GM15510 (cell line): ENCODE measurements around the gene TNP1.

Experiments
- POLR2A ChIP-seq: IDR thresholded peaks from 3 replicates; pipeline ENCODE4 v1.6.1; 2011; ENCODE audit warnings: borderline replicate concordance; ENCODE audit not compliant: insufficient read length; ENCODE audit errors: extremely low read depth

Gene TNP1

DNA sequence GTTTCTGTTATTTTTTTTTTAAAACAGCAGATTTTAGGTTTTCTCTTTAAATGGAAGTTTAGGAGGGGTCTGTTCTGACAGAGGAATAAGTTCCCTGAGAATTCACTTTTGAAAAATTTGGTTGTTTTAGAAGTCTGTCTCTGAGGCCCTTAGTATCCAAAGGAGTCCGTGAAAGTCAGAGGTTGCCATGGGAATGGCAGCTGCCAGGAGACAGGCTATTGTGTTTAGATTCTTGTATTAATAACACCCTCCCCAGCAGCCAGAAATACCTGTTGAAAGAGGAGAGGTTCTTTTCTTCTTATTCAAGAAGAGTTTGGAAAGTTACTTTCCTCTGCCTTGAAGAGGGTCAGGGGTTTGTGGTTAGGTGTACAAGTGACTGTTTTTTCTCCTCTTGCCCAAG is 29.5 kb downstream of the TNP1 start:
- TF ChIP-seq POLR2A, result no peak

DNA sequence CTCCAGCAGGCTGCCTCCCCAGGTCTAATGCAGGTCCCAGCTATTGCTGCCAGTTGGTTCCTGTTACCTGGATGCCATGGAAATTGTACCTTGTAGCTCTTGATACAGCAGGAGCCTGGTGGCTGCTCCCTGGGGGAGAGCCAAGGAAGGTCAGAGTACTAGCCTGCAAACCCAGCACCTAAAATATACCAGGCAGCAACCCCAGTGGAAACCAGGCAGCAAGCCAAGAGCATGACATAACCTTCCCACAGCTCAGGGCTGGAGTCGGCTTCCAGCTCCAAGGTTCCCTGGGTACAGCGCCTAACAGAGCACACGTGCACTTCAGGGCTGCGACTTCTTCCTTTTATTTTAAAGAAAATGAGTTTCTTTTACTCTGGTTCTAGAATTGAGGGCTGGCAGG is 30.3 kb downstream of the TNP1 start:
- no peak for TF ChIP-seq POLR2A

DNA sequence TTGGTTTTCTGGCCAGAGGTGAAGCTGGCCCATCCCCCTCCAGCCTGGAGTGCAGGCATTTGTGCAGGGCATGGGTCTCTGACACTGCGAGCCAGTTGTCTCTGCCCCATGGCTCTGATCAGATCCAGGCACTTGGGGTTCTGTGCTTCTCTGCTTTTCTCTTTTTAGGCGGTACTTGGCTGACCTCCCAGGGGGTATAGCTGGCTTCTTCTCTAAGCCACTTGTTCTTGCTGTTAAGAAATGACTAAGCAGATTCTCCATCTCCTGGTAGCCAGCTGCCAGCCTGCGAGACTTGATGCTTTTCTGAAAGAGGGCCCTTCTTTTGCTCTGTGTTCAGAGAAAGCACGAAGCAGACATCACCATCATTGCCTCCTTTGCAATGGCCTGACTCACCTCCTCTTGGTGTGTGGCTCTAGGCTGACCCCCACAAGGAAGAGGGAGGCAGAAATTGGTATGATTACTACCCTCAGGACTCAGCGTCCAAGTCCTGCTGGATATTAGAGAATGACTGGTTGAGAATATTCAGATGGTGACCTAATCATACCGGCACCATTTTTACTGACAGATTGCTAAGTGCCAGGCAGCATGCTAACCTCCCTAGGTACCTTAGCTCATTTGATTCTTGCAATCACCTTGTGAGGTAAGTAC is 32.7 kb downstream of the TNP1 start:
- no peak for TF ChIP-seq POLR2A

DNA sequence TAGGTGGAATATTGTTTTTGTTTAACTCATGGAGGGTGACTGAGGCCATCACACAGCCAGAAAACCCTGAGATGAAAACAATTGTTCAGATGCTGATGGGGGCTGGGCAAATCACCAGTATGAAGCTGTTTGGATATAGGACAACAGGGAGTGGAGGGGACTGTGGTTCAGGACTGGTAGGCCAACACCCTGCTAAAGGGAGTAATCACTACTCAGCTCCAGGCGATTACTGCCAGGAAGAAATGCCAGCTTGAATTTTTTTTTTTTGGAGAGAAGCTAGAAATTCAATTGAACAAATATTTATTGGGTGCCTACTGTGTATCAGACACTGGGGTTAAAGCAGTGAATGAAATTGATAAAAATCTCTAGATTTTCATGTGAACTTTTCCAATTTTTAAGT is 37.4 kb downstream of the TNP1 start:
- no peak for TF ChIP-seq POLR2A

DNA sequence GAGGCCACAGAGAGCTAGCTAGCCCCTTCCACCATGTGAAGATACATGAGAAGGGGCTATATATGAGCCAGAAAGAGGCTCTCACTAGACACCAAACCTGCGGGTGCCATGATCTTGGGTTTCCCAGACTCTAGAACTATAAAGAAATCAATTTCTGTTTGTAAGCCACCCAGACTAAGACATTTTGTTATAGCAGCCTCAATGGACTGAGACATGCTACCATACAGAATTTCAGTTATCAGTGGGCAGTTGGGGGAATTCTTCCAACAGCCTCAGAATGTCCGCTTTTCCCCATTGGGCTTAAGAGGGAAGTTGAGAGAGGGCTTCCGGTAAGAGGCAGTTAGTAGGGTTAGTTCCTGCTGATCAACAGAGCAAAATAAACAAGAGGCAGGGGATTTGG is 39.2 kb downstream of the TNP1 start:
- no peak for TF ChIP-seq POLR2A

DNA sequence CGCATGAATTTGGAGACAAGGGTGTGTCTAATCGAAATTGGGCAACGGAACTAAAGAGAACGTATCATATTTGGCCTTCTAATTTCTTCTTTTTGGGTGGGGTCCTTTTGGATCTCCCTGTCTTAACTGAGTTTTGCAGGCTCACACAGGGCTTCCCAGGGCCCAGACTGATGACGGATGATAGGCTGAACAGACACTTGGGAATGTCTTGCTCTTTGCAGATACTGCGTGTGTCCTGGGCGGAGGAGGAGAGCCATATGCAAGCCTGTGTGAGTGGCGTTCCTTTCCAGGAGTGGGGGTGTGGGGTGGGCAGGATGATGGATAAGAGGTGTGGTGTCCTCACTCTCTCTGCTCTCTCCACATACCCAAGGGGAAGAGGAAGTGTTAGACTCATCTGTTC is 40.1 kb downstream of the TNP1 start:
- no peak for TF ChIP-seq POLR2A

DNA sequence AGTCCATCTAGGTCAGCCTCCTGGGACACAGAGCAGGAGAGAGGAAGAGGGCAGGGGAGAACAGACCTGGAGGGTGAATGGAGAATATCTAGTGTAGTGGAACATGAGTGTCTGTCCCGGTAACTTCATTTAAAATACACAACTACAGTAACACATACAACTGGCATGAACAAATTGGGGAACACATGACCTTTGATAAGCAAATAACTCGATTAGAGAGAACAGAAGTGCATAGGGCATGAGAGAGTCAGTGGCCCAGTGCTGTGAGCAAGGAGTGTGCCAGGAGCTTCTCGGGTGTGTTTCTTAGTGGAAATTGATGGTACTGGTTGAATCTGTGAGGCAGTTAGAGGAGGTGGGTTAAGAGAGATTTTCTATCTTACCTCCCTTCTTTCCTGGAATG is 40.8 kb downstream of the TNP1 start:
- no peak for TF ChIP-seq POLR2A

DNA sequence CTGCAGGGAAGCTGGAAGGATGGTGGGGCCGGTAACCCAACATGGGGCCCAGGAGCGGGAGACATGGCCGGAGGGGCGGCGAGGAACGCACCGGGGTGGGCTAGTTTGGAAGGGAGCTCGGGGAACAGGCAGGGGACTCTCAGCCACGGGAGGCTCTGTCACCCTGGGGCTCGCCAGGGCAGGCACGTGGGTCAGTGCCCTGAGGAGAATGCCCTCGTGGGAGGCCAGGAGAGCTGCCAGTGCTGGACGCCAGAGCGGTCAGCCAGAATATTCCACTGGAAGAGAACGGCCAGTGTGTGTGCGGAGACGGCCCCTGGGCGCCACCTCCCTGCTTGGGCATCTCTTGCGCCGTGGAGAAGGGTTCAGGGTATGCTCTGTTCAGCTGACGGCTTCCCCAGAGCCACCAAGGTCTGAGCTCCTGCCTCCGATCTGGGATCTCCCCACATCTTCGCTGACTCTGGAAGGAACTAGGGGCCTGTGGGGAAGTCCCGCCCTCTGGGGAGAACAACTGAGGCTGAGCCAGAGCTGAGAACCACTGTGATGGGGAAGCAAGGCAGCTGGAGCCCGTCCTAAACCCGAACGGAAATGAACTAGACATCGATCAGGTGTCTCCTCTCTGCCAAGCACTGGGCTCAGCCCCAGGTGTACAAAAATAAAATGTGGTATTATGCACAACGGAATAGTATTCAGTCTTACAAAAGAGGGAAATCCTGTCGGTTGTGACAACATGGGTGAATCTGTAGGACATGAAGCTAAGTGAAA is 49.3 kb downstream of the TNP1 start:
- no peak for TF ChIP-seq POLR2A
